Mesothelial cell of epicardium (in vitro differentiated cells): ENCODE data around the gene PIK3CG. TPM values are rescaled to one million over a fixed set of nuclear protein-coding genes. Genes with fewer than 3 reads are reported as not detected.

Experiments
- DNase-seq, 2 experiments: peaks; one replicate each; pipeline ENCODE4 v3.0.0; 2021; ENCODE audit warnings: low spot score in 2 of 2; ENCODE audit not compliant: unreplicated experiment in 2 of 2
- H3K27ac Mint-ChIP-seq: 2 replicates; pipeline ENCODE4 v1.8.0; 2021; ENCODE audit warnings: mixed read lengths
- H3K27me3 Mint-ChIP-seq: 2 replicates; pipeline ENCODE4 v1.8.0; 2021; ENCODE audit warnings: low read depth, mixed read lengths
- H3K36me3 Mint-ChIP-seq: 2 replicates; pipeline ENCODE4 v1.8.0; 2021; ENCODE audit warnings: mixed read lengths
- H3K4me1 Mint-ChIP-seq: 2 replicates; pipeline ENCODE4 v1.8.0; 2021; ENCODE audit warnings: mixed read lengths
- H3K4me3 Mint-ChIP-seq: 2 replicates; pipeline ENCODE4 v1.8.0; 2021; ENCODE audit warnings: mild to moderate bottlenecking, moderate library complexity, mixed read lengths
- H3K9me3 Mint-ChIP-seq: 2 replicates; pipeline ENCODE4 v1.8.0; 2021; ENCODE audit warnings: mixed read lengths
- CTCF ChIP-seq: fragments of 200-600 bp; sonication (generic); IDR thresholded peaks from one replicate; pipeline ENCODE4 v1.5.0; 2021; ENCODE audit warnings: antibody characterized with exemption; ENCODE audit not compliant: unreplicated experiment
- total RNA-seq: library from RNA; stranded (reverse); gene quantifications from 3 replicates; pipeline ENCODE4 v1.2.1, GENCODE V29; 2021

Gene PIK3CG
- 0.07 to 0.11 TPM (median 0.09 TPM) in 3 replicates for total RNA-seq

GRCh38 chr7:106865130-106866041 is at the start of gene PIK3CG:
TSS of gene PIK3CG (plus strand) at chr7:106865282. CDS start at chr7:106867562, 2,280 bp downstream.
- DNase-seq, result no peak
- Mint-ChIP-seq H3K27ac (no peak within 1 kb of the TSS), H3K27me3 (no peaks in the 10 kb centered on the region), H3K9me3 (no peaks in the 10 kb centered on the region), H3K4me3 (no peak within 1 kb of the TSS), H3K36me3 (no peaks in the 10 kb centered on the region), H3K4me1 (peaks cover 20% of the 10 kb centered on the region)
- no peak for TF ChIP-seq CTCF

GRCh38 chr7:106817098-106817497 is 48.0 kb upstream of the PIK3CG start:
- H3K9me3 Mint-ChIP-seq, result no peaks in the 10 kb centered on the region
- H3K4me1 Mint-ChIP-seq, result no peaks in the 10 kb centered on the region
- no peak for TF ChIP-seq CTCF
- no peak for DNase-seq
- no peaks in the 10 kb centered on the region for H3K36me3 Mint-ChIP-seq
- no peak overlapping the region for H3K27ac Mint-ChIP-seq
- no peak overlapping the region for H3K4me3 Mint-ChIP-seq
- no peaks in the 10 kb centered on the region for H3K27me3 Mint-ChIP-seq

GRCh38 chr7:106818736-106819135 is 46.3 kb upstream of the PIK3CG start:
- no peak for DNase-seq
- TF ChIP-seq CTCF, result no peak
- Mint-ChIP-seq H3K4me1 (no peaks in the 10 kb centered on the region), H3K9me3 (no peaks in the 10 kb centered on the region), H3K27me3 (no peaks in the 10 kb centered on the region), H3K36me3 (no peaks in the 10 kb centered on the region), H3K27ac (no peak overlapping the region), H3K4me3 (no peak overlapping the region)

GRCh38 chr7:106819546-106819945 is 45.5 kb upstream of the PIK3CG start:
- no peaks in the 10 kb centered on the region for H3K4me1 Mint-ChIP-seq
- H3K4me3 Mint-ChIP-seq, result no peak overlapping the region
- no peak for DNase-seq
- H3K9me3 Mint-ChIP-seq, result no peaks in the 10 kb centered on the region
- H3K36me3 Mint-ChIP-seq, result no peaks in the 10 kb centered on the region
- TF ChIP-seq CTCF, result no peak
- H3K27me3 Mint-ChIP-seq, result no peaks in the 10 kb centered on the region
- no peak overlapping the region for H3K27ac Mint-ChIP-seq

GRCh38 chr7:106820321-106821217 is 44.5 kb upstream of the PIK3CG start:
- Mint-ChIP-seq H3K9me3 (no peaks in the 10 kb centered on the region), H3K27me3 (no peaks in the 10 kb centered on the region), H3K4me3 (no peak overlapping the region), H3K4me1 (no peaks in the 10 kb centered on the region), H3K36me3 (no peaks in the 10 kb centered on the region), H3K27ac (no peak overlapping the region)
- no peak for TF ChIP-seq CTCF
- no peak for DNase-seq
